OCI-M1 (cell line): Measurements from ENCODE around the gene ARHGAP4.

ENCODE experiments used
- DNase-seq: peaks from one replicate; lab custom pipeline; 2025; lab: John Stamatoyannopoulos, UW

The ARHGAP4 gene

DNA sequence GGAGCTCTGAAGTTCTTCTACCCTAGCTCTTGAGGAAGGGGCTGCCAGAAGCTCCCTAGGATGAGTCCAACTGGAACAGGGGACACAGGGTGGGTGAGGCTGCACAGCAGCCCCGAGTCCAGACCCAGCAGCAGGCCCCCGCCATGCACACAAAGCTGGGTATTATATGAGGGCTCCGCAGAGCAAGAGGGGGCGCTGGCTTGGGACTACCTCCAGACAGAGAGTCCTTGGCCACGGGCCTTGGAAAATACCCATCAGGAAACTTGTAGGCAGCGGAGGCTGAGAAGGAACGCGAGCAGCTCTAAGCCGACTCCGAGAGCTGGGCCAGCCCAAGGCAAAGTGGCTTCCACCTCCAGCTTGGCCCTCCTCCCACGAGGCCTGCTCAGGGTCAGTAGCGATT lies 37.5 kb upstream of the ARHGAP4 start:
- no peak for DNase-seq

DNA sequence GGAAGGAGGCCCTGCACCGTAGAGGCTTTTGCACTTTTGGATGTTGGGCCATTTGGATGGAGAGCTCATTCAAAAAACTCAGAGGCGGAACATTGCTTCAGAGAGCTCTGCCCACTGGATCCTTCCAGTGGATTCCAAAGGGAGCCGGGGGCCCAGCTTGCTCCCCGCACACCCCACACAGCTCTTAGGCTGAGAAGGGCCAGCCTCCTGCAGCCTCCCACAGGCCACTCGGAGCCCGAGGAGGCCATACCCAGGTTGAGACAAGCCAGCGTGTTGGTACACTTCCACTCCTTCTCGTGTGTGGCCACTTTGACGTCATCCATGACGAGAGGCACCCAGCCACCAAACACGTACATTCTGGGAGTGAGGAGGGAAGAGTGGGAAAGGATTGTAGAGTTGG lies 35.2 kb upstream of the ARHGAP4 start:
- DNase-seq: no peak

DNA sequence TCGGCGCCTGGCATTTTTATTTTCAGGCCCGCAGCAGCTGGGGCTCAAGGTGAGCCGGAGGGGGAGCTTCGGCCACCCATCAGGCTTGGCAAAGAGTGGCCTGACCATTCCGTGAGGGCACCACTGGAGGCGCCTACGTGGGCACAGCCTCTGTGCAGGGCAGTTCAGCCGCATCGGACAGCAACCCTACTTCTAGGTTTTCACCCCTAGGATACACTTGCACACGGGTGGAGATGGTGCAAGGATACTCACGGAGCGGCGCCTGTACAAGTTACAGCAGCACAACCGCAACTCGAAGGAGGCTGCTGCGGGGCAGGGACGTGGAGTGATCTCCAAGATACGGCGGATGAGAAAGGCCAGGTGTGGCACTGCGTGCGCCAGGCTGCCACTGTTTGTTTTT lies 34.7 kb upstream of the ARHGAP4 start:
- no peak for DNase-seq

DNA sequence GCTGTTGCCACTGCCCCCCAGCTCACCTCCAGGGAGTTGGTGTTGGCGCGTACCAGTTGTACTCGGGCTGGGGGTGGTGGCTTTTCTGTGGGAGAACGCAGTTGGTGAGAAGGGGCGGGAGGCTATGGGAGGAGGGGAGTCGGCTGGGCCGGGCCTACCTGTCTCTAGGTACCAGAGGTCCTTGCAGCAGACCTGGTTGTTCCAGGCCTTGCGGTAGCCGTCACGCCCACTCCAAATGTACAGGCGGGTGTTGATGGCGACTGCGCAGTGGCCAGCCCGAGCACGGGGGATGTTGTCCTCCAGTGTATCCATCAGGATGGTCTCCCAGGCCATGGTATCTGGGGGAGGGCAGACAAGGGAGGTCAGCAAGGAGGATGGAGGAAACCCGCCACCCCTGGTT lies 34.0 kb upstream of the ARHGAP4 start:
- DNase-seq: no peak

DNA sequence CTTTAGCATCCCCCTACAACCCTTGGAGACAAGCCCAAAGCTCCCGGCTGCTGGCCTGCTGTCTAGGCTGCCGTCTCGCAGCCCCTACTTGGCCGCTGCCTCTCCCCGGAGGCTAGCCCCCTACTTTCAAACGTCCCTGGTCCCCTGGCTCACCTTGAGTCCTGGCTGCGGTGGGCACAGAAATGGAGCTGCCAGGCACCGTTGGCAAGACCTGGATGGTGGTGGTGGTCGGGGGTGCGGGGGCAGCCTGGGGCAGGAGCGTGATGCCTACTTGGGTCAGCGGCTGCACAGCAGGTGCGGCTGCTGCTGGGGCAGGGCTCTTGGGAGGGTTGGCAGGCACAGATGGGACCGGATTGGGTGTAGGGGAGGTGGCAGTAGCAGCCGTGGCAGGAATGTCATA lies 33.6 kb upstream of the ARHGAP4 start:
- no peak for DNase-seq

DNA sequence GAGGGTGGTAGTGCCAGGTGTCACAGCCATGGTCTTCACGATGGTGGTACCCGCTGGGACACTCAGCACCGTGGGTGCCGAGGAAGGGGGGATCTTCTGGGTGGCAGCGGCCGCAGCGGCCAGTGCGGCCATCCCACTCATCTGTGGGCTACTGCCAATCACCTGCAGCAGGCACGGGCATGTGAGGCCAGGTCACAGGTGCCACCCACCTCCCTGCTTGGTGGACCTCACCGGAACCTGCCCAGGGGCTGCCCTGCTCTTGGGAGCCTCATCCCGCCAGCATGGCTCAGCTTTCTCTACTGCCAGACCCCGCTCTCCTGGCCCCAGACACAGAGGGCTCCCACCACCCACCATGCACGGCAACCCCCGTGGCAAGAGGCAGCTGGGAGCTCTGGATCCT lies 32.5 kb upstream of the ARHGAP4 start:
- no peak for DNase-seq

- no peak for DNase-seq
Observed at GRCh38 chrX:153957224-153957623, 31.2 kb upstream of the ARHGAP4 start.

DNA sequence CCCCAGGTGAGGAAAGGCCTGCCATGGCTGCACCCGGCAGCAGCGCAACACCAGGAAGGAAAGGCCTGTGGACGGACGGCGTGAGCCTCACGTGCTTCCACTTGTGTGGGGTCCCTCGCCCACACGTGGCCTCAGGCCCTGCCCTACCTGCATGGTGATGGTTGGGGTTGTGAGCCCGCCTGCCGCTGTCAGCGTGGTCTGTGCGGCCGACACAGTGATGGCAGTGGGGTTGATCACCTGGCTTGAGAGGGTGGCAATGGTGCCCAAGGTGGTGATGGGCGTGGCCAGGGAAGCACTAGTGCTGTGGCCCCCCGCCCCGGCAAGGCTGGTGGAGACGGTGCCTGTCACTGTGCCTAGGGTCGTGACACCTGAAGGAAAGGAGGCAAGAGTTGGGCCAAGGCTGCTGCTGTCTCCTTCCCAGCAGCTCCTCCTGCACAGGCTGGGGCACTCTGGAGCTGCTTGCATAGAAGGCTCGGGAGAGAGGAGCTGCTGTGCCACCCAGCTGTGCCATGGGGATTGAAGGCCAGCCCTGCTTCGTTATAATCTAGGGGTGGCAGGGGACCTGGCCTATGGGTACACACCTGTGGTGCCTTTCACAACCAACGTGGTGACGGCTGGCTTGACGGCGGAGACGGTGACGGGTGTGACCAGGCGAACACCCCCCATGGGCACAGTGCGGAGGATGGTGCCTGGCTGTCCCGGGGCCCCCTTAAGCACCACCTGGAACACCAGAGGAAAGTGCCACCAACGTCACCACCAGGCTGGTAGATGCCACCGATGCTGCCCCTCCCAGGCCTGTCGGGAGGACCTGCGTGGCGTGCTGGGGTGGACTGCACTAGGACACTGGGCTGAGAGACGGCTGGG lies 30.2 kb upstream of the ARHGAP4 start:
- DNase-seq: no peak

GRCh38 chrX:153955228-153955732 lies 29.2 kb upstream of the ARHGAP4 start:
- DNase-seq: no peak

GRCh38 chrX:153954558-153955227 lies 28.6 kb upstream of the ARHGAP4 start:
- no peak for DNase-seq

DNA sequence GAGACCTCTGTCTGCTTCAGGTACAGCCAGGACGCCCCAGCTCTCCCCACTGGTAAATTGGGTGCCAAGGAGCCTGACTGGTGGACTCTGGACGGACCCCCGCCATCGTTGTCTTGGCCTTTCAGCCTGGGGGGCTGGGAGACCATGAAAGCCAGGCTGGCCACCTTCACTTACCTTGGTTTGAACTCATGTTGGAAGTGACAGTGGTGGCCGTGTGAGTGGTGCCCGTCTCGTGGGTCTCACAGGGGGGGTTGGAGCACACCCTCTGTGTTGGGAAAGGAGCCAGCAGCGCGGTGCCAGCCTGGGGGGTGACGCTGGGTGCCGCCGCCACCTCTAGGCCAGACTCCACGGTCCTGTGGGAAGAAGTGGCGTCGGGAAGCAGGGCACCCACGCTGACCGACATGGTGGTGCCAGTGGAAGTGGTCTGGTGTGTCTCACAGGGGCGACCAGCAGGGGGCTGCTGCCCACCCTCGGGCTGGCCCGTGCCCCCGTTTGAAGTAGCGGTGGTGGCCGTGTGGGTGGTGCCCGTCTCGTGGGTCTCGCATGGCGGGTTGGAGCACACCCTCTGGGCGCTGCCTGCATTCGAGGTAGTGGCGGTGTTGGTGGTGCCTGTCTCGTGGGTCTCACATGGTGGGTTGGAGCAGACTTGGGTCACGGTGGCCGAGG lies 28.0 kb upstream of the ARHGAP4 start:
- DNase-seq: no peak

GRCh38 chrX:153953342-153953830 lies 27.3 kb upstream of the ARHGAP4 start:
- DNase-seq: peak; percentile 55

- DNase-seq: no peak
Observed at GRCh38 chrX:153952373-153953026, 26.4 kb upstream of the ARHGAP4 start.

GRCh38 chrX:153951683-153952372 lies 25.8 kb upstream of the ARHGAP4 start:
- no peak for DNase-seq

DNA sequence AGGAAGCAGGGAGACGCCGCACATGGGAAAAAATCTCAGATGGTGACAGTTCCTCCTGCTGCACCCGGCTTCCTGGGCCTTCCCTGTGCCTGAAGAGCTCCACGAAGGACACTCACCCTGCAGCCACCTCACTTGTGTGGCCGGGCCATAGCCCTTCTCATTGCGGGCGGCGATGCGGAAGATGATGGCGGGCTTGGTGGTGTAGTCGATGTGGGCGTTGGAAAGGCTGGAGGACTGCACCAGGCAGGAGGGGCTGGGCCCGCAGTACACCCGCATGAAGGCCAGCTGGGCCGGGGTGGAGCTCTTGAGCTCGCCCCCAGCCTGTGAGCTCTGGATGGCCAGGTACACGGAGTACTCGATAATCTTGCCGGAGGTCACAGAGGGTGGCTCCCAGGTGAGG lies 24.1 kb upstream of the ARHGAP4 start:
- DNase-seq: no peak

GRCh38 chrX:153948847-153949805 lies 23.1 kb upstream of the ARHGAP4 start:
- DNase-seq: no peak

GRCh38 chrX:153948002-153948466 lies 22.0 kb upstream of the ARHGAP4 start:
- DNase-seq: no peak

DNA sequence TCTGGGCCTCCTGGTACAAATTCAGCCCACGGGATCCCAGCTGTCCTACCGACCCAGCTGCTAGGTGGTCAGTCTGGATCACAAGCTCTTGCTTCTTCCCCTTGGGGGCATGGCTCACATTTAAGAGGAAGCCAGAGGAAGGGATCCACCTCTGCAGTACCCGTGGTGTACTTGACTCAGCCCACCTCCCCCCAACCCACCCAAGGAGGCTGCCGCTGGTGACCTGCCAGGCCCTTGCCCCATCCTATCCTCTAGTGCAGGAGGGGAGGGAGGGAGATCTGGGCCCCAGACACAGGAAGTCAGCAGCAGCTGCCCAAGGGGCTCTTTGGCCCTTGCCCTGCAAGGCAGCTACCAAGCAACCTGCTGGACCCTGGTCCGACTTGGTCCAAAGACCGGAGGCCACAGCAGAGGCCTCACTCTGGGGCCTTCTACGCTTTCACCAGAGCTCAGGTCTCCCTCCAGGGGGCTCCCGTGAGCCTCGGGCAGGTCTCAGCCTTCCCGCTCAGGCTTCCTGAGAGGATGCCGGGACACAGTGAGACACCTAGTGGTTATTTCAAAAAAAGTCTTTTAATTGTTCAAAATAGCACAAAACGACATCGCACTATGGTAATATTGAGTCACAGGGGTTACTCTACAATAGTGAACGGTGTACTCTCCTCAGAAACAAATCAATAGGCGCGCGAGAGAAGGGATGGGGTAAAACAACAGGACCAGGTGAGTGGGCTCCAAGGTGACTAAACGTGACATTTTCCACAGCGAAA lies 21.1 kb upstream of the ARHGAP4 start:
- peak; percentile 89 for DNase-seq
